Activated CD8-positive, alpha-beta memory T cell treated with anti-CD3 and anti-CD28 coated beads, Interleukin-2, amount 50 U/mL, for 24 hours (primary cell): ENCODE data around the gene SYNPO.

Source experiments
- DNase-seq: peaks from one replicate; pipeline ENCODE4 v3.0.0-alpha.2; 2020; ENCODE audit errors: extremely low read depth

SYNPO gene

DNA sequence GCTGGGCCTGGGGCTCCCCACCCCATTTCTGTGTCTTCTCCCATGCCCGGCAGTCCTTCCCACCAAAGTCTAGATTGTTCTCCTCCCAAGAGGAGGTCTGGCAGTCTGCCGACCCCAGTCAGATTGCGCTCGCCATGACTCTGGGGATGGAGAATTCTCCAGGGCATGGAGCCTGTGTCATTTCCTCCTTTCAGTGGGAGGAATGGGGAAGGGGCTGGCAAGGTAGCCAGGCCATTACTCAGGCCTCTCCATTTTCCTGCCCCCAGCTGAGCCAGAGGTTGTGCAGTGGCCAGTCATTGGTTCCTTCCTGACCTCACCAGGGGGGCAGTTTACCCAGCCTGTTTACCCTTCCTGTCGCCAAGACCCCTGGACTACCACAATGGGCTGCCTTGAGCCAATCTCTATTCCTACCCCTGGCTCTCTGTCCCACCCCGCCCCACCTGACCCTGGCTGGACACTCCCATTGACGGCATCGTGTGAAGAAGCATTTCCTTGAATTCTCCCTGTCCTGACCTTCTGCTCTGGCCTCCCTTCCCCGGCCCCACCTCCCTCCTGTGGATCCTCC lies 628 bp downstream of the SYNPO start:
- DNase-seq = no peak

- no peak for DNase-seq
Measured at GRCh38 chr5:150641824-150642566, 1.5 kb downstream of the SYNPO start.

GRCh38 chr5:150642567-150642927 lies 2.1 kb downstream of the SYNPO start:
- no peak for DNase-seq

DNA sequence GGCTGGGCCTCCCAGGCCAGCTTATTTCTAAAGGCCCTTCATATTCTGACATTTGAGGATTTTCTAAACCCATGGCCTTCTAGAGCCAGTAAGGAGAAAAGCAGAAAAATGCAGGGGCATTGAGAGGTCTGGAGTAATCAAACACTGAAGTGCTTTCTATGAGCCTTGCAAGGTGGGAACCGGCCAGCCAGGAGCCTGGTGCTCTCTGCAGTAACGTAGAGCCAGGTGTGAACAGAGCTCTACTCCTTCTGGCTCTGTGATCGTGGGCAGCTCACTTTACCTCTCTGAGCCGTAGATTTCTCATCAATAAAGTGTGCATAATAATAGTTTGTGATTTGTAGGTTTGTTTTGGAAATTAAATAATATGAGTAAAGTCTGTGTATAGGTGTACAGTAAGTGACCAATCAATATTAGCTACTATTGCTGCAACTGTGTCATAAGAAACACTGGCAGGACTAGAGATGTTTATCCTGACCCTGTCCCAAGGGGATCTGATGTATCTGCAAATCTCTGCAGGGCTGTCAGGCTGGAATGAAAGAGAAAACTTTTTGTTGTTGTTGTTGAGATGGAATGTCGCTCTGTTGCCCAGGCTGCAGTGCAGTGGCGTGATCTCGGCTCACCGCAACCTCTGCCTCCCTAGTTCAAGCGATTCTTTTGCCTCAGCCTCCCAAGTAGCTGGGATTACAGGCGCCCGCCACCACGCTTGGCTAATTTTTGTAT lies 2.7 kb downstream of the SYNPO start:
- no peak for DNase-seq

GRCh38 chr5:150644058-150644457 lies 3.6 kb downstream of the SYNPO start:
- no peak for DNase-seq

- DNase-seq = no peak
Measured at GRCh38 chr5:150644514-150644913, 4.1 kb downstream of the SYNPO start.

- no peak for DNase-seq
Measured at GRCh38 chr5:150645070-150645700, 4.7 kb downstream of the SYNPO start.

GRCh38 chr5:150647275-150648251 lies 7.1 kb downstream of the SYNPO start:
- DNase-seq = no peak

DNA sequence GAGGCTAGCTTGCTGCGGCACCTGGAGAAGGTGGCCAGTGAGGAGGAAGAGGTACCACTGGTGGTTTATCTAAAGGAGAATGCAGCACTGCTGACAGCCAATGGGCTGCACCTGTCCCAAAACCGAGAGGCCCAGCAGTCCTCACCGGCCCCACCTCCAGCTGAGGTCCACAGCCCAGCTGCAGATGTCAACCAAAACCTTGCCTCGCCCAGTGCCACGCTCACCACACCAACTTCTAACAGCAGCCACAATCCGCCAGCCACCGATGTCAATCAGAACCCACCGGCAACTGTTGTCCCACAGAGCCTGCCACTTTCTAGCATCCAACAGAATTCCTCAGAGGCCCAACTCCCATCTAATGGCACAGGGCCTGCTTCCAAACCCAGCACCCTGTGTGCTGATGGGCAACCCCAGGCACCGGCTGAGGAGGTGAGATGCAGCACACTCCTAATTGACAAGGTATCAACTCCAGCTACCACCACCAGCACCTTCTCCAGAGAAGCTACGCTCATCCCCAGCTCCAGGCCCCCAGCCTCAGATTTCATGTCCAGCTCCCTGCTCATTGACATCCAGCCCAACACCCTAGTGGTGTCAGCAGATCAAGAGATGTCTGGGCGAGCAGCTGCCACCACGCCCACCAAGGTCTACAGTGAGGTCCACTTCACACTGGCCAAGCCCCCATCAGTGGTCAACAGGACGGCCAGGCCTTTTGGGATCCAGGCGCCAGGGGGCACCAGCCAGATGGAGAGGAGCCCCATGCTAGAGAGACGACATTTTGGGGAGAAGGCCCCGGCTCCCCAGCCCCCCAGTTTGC lies 8.0 kb downstream of the SYNPO start:
- no peak for DNase-seq

- DNase-seq = no peak
Measured at GRCh38 chr5:150649108-150650020, 8.9 kb downstream of the SYNPO start.

- no peak for DNase-seq
Measured at GRCh38 chr5:150650021-150651006, 9.9 kb downstream of the SYNPO start.

GRCh38 chr5:150651382-150651781 lies 10.9 kb downstream of the SYNPO start:
- no peak for DNase-seq

- DNase-seq = no peak
Measured at GRCh38 chr5:150651924-150652671, 11.6 kb downstream of the SYNPO start.

GRCh38 chr5:150653145-150653761 lies 12.8 kb downstream of the SYNPO start:
- no peak for DNase-seq

DNA sequence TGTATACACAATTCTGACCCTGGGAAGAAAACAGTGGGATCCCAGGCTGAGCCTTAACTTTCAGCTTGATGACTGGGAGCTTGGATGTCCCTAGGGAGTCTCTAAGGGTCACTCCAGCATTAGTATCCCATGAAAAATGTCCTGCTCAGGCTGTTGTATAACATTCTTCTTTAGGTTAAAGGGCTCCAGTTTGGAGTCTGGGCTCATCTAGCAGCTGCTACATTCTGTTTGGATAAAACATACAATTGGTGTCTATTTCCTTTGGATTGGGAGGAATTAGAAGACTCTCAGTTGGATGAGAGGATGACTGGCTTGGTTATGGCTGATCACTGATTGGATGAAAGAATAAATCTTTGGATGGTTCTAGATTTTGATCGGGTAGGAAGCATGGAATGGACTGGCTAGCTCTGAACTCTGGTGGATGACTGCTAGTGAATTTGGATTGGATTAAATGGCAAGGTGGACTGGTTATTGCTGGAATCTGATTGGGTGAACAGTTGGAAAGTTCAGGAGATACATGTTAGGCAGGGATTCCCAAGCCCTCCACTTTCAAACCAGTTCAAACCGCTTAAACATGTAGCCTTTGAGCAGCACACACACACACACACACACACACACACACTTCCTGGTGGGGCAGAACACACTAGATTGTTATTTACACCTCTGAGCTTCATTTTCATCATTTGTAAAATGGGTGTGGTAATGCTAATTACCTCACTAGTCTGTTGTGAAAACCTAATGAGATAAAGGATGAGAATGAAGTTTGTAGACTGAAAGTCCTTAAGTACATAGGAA lies 13.5 kb downstream of the SYNPO start:
- DNase-seq = no peak

- DNase-seq = no peak
Measured at GRCh38 chr5:150655221-150655620, 14.8 kb downstream of the SYNPO start.
